ENCODE measurements around the gene JHY.

Gene JHY

DNA sequence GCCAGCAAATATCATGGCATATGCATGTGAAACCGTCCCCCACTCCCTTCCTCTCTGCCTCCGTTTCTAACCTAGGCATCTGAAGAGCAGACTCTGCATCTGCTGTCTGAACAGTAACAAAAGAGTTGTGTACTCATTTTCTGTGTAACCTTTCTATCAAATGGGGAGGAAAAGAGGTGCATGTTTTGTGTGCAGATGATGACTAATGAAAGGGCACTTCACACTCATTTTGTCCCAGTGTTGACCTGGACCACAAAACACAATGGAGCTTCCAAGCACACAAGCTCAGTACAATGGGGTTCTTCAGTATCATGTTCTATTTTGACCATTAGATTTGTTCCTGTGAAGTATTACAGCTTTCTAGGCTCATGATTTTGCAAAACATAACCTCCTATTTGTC, 13.0 kb downstream of the JHY start:
- H3K4me3 Mint-ChIP-seq, result no peak overlapping the region
- no peaks in the 10 kb centered on the region for H3K4me1 Mint-ChIP-seq (ENCODE audit: low read depth)
- peaks cover 2% of the 10 kb centered on the region for H3K36me3 Mint-ChIP-seq
- no peaks in the 10 kb centered on the region for H3K9me3 Mint-ChIP-seq (ENCODE audit: low read depth)
- H3K27me3 Mint-ChIP-seq, result no peaks in the 10 kb centered on the region
- no peak overlapping the region for H3K27ac Mint-ChIP-seq

DNA sequence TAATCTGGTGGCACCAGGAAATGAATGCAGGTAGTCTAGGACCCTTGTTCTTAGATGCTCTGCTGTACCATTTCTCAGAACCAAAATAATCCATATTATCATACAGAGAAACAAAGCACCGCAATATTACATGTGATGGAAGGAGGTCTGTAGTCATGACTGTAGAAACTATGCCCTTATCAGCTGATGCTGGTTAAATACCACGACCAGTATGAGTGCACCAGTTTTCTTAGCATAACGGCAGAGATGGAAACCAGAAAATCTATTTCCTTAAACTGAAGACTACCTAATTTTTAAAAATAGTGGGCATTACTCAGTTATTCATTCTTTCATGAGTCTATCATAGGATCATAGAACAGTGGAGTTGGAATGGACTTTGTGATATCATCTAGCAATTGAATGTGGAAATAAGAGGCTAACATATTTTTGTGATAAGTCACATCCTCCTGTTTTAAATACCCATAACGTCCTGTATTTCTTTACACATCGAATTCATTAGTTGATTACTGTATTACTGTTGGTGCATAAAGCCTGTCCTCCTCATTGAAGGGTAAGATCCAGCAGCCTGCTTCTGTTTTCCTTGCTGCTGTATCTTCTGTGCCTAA, 15.1 kb downstream of the JHY start:
- Mint-ChIP-seq H3K4me3 (no peak overlapping the region), H3K27ac (no peak overlapping the region), H3K36me3 (peaks cover 4% of the 10 kb centered on the region), H3K27me3 (no peaks in the 10 kb centered on the region), H3K4me1 (ENCODE audit: low read depth) (no peaks in the 10 kb centered on the region), H3K9me3 (ENCODE audit: low read depth) (no peaks in the 10 kb centered on the region)

DNA sequence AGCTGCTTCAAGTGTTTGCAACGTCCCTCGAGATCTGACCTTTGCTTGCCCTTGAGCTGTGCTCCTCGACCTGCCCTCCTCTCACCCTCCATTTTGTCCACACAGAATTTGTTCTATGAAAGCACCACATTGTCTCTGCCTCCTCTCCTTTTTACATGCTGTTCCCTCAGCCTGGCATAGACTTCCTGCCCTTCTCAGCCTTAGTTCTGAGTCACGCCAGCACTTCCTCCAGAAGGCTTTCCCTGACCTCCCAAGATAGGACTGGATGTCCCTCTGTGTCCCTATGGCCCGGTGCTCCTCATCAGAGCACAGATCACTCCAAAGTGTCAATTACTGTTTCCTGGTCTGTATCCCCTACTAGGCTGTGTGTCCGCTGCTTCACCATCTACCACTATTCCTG, 16.2 kb downstream of the JHY start:
- H3K4me3 Mint-ChIP-seq, result no peak overlapping the region
- H3K27me3 Mint-ChIP-seq, result no peaks in the 10 kb centered on the region
- no peaks in the 10 kb centered on the region for H3K4me1 Mint-ChIP-seq (ENCODE audit: low read depth)
- peaks cover 4% of the 10 kb centered on the region for H3K36me3 Mint-ChIP-seq
- H3K27ac Mint-ChIP-seq, result no peak overlapping the region
- H3K9me3 Mint-ChIP-seq (ENCODE audit: low read depth), result no peaks in the 10 kb centered on the region

DNA sequence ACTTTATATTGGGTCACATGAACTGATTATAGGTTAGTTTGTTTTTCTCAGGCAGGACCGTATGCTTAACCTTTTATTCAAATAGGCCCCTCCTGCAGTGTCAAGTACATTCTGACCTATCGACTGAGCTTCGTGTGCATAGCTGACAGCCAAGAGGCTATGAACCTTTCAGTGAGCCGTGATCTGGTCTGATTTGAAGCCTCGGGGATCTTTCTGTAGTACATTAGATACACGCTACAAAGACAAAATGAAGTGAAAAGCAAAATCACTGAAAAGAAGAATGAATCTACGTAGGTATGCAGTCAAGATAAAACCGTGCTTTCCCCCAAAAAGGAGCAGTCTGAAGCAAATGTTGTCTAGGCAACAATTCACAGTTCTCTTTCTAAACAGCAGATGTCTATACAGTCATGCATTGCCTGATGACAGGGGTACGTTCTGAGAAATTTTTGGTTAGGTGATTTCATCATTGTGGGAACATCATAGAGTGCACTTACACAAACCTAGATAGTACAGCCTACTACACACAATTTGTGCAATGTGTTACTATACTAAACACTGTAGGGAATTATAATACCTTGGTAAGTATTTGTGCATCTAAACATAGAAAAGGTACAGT, 18.1 kb downstream of the JHY start:
- no peaks in the 10 kb centered on the region for H3K9me3 Mint-ChIP-seq (ENCODE audit: low read depth)
- no peaks in the 10 kb centered on the region for H3K27me3 Mint-ChIP-seq
- H3K27ac Mint-ChIP-seq, result no peak overlapping the region
- H3K4me3 Mint-ChIP-seq, result no peak overlapping the region
- peaks cover 4% of the 10 kb centered on the region for H3K36me3 Mint-ChIP-seq
- no peaks in the 10 kb centered on the region for H3K4me1 Mint-ChIP-seq (ENCODE audit: low read depth)

DNA sequence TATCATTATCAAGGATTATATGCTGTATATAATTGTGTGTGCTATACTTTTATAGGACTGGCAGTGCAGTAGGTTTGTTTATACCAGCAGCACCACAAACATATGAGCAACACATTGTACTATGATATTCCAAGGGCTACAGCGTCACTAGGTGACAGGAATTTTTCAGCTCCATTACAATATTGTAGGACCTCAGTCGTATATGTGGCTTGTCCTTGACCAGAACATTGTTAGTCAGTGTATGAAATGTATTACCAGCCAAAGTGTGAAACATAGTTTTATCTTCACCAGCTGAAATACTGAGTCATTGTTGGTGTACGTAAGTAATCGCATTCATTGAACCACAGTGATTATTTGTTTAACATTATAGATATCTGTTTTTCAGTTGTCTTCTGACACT, 20.4 kb downstream of the JHY start:
- H3K27me3 Mint-ChIP-seq, result no peaks in the 10 kb centered on the region
- H3K4me1 Mint-ChIP-seq (ENCODE audit: low read depth), result no peaks in the 10 kb centered on the region
- H3K36me3 Mint-ChIP-seq, result peaks cover 9% of the 10 kb centered on the region
- H3K4me3 Mint-ChIP-seq, result no peak overlapping the region
- H3K27ac Mint-ChIP-seq, result no peak overlapping the region
- no peaks in the 10 kb centered on the region for H3K9me3 Mint-ChIP-seq (ENCODE audit: low read depth)

DNA sequence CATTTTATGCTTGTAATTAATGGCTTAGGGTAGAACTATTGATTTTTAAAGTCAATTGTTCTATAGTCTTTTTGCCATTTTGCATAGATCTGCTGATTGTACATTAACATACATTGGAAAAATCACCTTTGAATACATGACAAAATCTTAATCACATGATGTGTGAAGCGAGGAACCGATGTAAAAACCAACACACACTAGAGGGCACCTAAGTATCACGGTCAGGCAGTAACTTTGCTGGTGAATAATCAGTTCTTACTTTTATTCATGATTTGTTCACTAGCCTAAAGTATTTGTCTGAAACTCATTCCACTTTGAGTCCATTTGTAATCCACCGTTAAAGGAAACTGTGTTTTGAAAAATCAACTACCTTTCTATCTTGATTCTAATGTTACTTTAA, 28.2 kb downstream of the JHY start:
- H3K27me3 Mint-ChIP-seq, result no peaks in the 10 kb centered on the region
- no peaks in the 10 kb centered on the region for H3K4me1 Mint-ChIP-seq (ENCODE audit: low read depth)
- H3K4me3 Mint-ChIP-seq, result no peak overlapping the region
- no peaks in the 10 kb centered on the region for H3K9me3 Mint-ChIP-seq (ENCODE audit: low read depth)
- H3K27ac Mint-ChIP-seq, result no peak overlapping the region
- peaks cover 6% of the 10 kb centered on the region for H3K36me3 Mint-ChIP-seq

DNA sequence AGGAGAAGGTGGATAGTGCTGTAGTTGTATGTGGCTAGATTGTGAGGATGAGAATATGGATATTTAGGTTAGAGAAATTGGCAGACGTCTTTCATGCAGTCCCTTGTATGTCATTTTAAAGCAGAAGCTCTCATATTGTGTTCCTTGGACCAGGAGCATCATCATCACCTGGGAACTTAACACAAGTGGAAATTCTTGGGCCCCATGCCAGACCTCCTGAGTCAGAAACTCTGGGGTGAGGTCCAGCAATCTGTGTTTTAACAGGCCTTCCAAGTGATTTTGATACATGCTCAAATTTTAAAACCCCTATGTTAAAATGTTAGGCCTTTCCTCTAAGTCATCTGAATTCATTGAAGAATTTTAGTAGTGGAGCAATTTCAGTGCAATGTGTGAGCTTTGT, 34.8 kb downstream of the JHY start:
- H3K4me1 Mint-ChIP-seq (ENCODE audit: low read depth), result no peaks in the 10 kb centered on the region
- H3K27ac Mint-ChIP-seq, result no peak overlapping the region
- no peak overlapping the region for H3K4me3 Mint-ChIP-seq
- H3K27me3 Mint-ChIP-seq, result no peaks in the 10 kb centered on the region
- H3K9me3 Mint-ChIP-seq (ENCODE audit: low read depth), result no peaks in the 10 kb centered on the region
- no peaks in the 10 kb centered on the region for H3K36me3 Mint-ChIP-seq

DNA sequence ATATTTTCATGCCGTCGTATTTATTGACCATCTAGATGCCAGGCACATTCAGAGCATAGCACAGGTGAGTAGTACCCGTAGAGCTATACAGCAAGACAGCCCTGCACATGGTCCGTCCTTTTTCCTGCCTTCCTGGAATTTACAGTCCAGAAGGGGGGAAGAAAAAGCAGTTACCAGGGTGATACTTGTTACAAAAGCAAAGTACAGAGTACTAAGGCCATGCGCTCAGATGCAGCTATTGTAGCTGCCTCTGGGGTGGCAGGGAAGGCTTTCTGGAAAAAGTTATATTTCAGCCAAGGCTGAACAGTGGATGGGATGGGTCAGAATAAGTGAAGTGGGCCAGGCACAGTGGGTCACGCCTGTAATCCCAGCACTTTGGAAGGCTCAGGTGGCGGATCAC, 36.2 kb downstream of the JHY start:
- H3K4me3 Mint-ChIP-seq, result no peak overlapping the region
- H3K27ac Mint-ChIP-seq, result no peak overlapping the region
- no peaks in the 10 kb centered on the region for H3K36me3 Mint-ChIP-seq
- H3K9me3 Mint-ChIP-seq (ENCODE audit: low read depth), result no peaks in the 10 kb centered on the region
- no peaks in the 10 kb centered on the region for H3K4me1 Mint-ChIP-seq (ENCODE audit: low read depth)
- H3K27me3 Mint-ChIP-seq, result no peaks in the 10 kb centered on the region

DNA sequence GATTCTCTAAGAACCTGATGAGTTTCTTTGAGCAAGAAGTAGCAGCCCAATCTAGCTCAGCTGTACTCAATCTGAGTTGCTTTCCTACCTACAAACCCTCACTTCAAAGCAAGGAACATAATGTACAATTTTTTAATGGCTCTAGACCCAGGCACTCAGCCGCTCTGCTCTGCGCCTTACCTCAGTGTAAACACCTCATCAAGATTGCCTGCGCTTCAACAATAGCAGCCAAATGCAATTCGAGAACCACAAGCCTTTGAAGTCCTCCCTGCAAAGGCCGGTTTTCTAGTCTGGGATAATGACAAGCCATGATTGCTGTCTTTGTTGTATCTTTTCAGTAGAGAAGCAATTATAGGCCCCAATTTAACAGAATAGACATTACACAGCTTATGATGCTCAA, 38.0 kb downstream of the JHY start:
- H3K27me3 Mint-ChIP-seq, result no peaks in the 10 kb centered on the region
- H3K4me1 Mint-ChIP-seq (ENCODE audit: low read depth), result no peaks in the 10 kb centered on the region
- H3K9me3 Mint-ChIP-seq (ENCODE audit: low read depth), result no peaks in the 10 kb centered on the region
- H3K36me3 Mint-ChIP-seq, result no peaks in the 10 kb centered on the region
- H3K27ac Mint-ChIP-seq, result no peak overlapping the region
- H3K4me3 Mint-ChIP-seq, result no peak overlapping the region

DNA sequence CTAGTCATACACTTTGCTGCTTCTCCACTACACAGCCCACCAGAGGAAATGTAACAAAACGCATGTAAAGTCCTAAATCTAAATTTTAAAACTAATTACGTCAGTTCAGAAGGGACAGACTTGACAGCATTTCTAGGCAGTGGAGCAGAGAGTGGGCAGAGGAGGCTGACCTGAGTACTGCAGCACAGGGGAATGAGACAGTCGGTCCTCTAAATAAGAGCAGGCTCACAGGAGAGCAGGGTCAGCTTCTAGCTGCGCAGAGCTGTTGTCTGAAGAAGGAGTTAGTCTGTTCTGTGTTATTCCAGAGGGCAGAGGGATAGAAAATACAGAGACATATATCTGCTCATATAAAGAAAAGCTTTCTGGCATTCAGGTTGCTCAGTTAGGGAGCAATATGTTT, 40.3 kb downstream of the JHY start:
- H3K9me3 Mint-ChIP-seq (ENCODE audit: low read depth), result no peaks in the 10 kb centered on the region
- no peak overlapping the region for H3K4me3 Mint-ChIP-seq
- H3K27ac Mint-ChIP-seq, result no peak overlapping the region
- no peaks in the 10 kb centered on the region for H3K4me1 Mint-ChIP-seq (ENCODE audit: low read depth)
- H3K36me3 Mint-ChIP-seq, result peaks cover 2% of the 10 kb centered on the region
- no peaks in the 10 kb centered on the region for H3K27me3 Mint-ChIP-seq

DNA sequence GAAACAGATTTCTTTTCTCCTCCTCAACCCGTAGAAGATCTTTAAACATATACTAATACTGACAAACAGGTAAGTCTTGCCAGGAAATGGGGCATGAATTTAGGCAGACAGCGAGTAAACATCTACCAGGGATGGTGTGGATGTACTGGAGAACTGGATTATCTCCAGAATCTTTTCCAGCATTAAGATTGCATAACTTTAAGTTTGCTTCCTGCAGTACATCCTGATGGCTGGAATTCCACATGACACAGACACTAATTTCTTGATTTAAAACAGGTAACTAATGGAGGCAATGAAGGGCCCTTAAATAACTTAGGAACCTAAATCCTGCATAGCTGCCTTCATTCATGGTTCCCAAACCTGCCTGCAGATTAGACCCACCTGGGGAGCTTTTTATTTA, 40.7 kb downstream of the JHY start:
- Mint-ChIP-seq H3K9me3 (ENCODE audit: low read depth) (no peaks in the 10 kb centered on the region), H3K27me3 (no peaks in the 10 kb centered on the region), H3K4me1 (ENCODE audit: low read depth) (no peaks in the 10 kb centered on the region), H3K4me3 (no peak overlapping the region), H3K27ac (no peak overlapping the region), H3K36me3 (peaks cover 2% of the 10 kb centered on the region)

DNA sequence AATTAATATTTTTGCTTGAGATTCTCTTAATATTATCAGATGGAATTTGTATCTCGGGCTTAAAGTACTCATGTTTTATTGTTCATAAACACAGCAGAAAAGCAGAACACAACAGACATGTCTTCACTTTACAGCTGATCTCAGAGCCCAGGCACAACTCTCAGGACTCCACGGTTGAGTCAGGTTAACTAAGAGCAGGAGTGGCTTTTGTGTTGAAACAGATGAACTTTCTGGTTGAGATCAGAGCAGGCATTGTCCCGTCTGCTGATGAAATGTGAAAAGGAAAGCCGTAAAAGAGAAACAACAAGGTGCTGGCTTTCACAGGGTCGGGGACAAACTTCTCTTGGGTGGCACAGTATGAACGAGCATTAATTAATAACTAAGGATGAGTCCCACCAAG, 49.0 kb downstream of the JHY start:
- Mint-ChIP-seq H3K27ac (no peak overlapping the region), H3K27me3 (no peaks in the 10 kb centered on the region), H3K4me3 (no peak overlapping the region), H3K9me3 (ENCODE audit: low read depth) (no peaks in the 10 kb centered on the region), H3K4me1 (ENCODE audit: low read depth) (no peaks in the 10 kb centered on the region), H3K36me3 (peaks cover 11% of the 10 kb centered on the region)

DNA sequence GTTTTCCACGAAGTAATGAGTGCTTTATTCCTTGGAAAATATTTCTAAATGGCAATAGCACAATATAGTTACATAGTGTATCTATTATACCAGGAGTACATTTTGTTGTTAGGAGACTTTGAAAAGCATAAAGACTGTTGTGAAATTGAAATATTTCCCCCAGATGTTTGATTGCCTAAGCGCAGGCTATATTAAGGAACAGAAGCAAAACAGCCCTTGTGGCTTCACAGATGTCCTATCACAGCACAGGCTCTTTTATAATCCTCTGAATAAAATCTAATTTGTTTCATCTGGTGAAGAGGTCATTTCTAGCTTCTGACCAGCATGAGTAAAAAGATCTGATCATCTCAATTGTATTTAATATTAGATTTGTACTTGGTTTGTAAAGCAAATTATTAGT, 50.9 kb downstream of the JHY start:
- H3K27me3 Mint-ChIP-seq, result no peaks in the 10 kb centered on the region

DNA sequence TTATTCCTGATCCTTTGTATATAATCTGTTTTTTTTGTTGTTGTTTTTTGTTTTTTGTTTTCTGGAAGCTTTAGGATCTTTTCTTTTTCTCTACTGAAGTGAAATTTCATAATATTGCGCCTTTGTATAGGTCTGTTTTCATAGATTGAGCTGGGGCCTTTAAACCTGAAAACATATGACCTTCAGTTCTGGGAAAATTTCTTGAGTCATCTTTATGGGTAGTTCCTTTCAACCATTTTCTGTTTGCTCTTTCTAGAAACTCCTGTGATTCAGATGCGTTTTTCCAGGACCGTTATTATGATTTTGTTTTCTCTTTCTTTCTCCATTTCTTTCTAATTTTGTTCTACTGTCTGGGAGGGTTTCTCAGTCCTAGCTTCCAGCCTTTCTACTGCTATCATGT, 55.4 kb downstream of the JHY start:
- Mint-ChIP-seq H3K27me3 (no peaks in the 10 kb centered on the region), H3K4me3 (no peak overlapping the region)

More for the DNA sequence above, 50.9 kb downstream of the JHY start:
- no peaks in the 10 kb centered on the region for H3K4me1 Mint-ChIP-seq (ENCODE audit: low read depth)
- H3K4me3 Mint-ChIP-seq, result no peak overlapping the region
- H3K36me3 Mint-ChIP-seq, result peaks cover 11% of the 10 kb centered on the region
- no peak overlapping the region for H3K27ac Mint-ChIP-seq
- H3K9me3 Mint-ChIP-seq (ENCODE audit: low read depth), result no peaks in the 10 kb centered on the region

DNA sequence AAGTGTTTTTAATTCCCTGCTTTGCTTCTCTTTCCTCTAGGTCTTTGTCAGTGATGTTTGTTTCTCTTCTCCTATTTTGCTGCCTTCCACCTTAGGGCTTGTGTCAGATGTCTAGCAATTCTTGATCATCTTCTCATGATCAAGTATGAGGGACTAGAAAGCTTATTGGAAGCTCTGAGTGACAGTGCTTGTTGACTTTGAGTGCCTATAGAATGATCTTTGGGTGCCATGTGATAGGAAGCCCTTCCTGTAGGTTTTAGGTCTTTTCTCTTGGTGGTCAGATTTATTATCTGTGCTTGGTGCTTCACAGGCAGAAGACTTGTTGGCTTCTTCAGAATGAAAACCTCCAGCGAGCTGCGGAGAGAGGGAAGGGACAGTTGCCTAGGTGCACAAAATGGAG, 56.0 kb downstream of the JHY start:
- Mint-ChIP-seq H3K27ac (no peak overlapping the region), H3K4me3 (no peak overlapping the region), H3K36me3 (peaks cover 6% of the 10 kb centered on the region), H3K9me3 (ENCODE audit: low read depth) (no peaks in the 10 kb centered on the region), H3K27me3 (no peaks in the 10 kb centered on the region), H3K4me1 (ENCODE audit: low read depth) (no peaks in the 10 kb centered on the region)

More for the DNA sequence above, 55.4 kb downstream of the JHY start:
- H3K9me3 Mint-ChIP-seq (ENCODE audit: low read depth), result no peaks in the 10 kb centered on the region
- H3K27ac Mint-ChIP-seq, result no peak overlapping the region
- peaks cover 6% of the 10 kb centered on the region for H3K36me3 Mint-ChIP-seq
- no peaks in the 10 kb centered on the region for H3K4me1 Mint-ChIP-seq (ENCODE audit: low read depth)

DNA sequence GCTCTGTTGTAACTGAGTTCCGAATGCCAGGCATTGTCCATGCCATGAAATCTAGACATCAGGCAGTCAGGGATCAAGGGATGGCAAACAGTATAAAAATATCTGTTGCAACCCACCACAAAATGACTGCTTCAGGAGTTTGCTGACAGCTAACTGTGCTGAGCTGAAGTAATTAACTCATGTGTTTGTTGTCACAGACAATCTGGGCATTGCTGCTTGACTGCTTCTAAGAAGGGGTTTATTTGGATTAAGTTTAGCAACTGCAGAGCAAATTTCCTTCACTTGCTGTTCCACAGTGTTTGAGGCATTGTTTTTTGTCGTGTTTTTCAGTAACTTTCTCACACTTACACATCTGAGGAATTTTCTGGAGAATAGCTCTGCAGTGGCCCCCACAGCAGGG, 68.7 kb downstream of the JHY start:
- H3K4me1 Mint-ChIP-seq (ENCODE audit: low read depth), result no peaks in the 10 kb centered on the region
- H3K9me3 Mint-ChIP-seq (ENCODE audit: low read depth), result no peaks in the 10 kb centered on the region
- H3K36me3 Mint-ChIP-seq, result peaks cover 17% of the 10 kb centered on the region
- H3K27me3 Mint-ChIP-seq, result no peaks in the 10 kb centered on the region
- no peak overlapping the region for H3K4me3 Mint-ChIP-seq
- no peak overlapping the region for H3K27ac Mint-ChIP-seq

All from activated naive CD8-positive, alpha-beta T cell (primary cell).